Esophagus squamous epithelium (tissue), 5 donors: Measurements from ENCODE around the gene SMARCA4. TPM values are rescaled to one million over a fixed set of nuclear protein-coding genes. Genes with fewer than 3 reads are reported as not detected.

ENCODE experiments used
- DNase-seq: peaks from one replicate; lab custom pipeline; 2025; lab: John Stamatoyannopoulos, UW
- H3K27ac ChIP-seq, 4 donors: fragments of 200-600 bp; sonication (generic); one replicate each; pipeline ENCODE4 v1.5.1; 2016 to 2019; ENCODE audit warnings: mild to moderate bottlenecking in 1 of 4
- H3K27me3 ChIP-seq, 4 donors: fragments of 200-600 bp; sonication (generic); 1 replicate in 3 of 4; 2 replicates in 1 of 4; pipeline versions ENCODE4 v1.5.1 to v1.6.0; 2017 to 2021; ENCODE audit warnings: antibody characterized with exemption in 1 of 4
- H3K36me3 ChIP-seq, 3 donors: fragments of 200-600 bp; sonication (generic); one replicate each; pipeline ENCODE4 v1.5.1; 2016 to 2019
- H3K4me1 ChIP-seq, 3 donors: fragments of 200-600 bp; sonication (generic); one replicate each; pipeline ENCODE4 v1.5.1; 2017 to 2019
- H3K4me3 ChIP-seq, 4 donors: fragments of 200-600 bp; sonication (generic); 1 replicate in 3 of 4; 2 replicates in 1 of 4; pipeline ENCODE4 v1.5.1; 2016 to 2019; ENCODE audit warnings: mild to moderate bottlenecking in 2 of 4, moderate library complexity in 1 of 4
- H3K9me3 ChIP-seq, 3 donors: fragments of 200-600 bp; sonication (generic); one replicate each; pipeline ENCODE4 v1.5.1; 2016 to 2019
- POLR2A ChIP-seq, 4 donors: fragments of 450-650 bp; IDR thresholded peaks; one replicate each; pipeline ENCODE4 v1.6.1; 2017; ENCODE audit warnings: antibody characterized with exemption in 4 of 4, mild to moderate bottlenecking in 4 of 4, moderate library complexity in 3 of 4
- WGBS, 2 donors: methylation state at CpG; one replicate each; pipeline ENCODE4 v1.1.5; 2018; 5-methylcytosine and 5-hydroxymethylcytosine counted together
- intact Hi-C: fragments of 100-400 bp; cut with DNase I; formaldehyde crosslinking; loops from one replicate; pipeline ENCODE4 v1.15.0; 2022
- total RNA-seq, 4 donors: library from RNA; depleted of rRNA; stranded (reverse); fragments of >200 nt; gene quantifications; one replicate each; pipeline ENCODE4 v1.1.0, GENCODE V29; 2016
- TF ChIP-seq, protein P1 (sequence below), 6 experiments: fragments of 450-650 bp in 4 of 6; fragments of 200-600 bp in 2 of 6; sonication (generic) in 2 of 6; IDR thresholded peaks; one replicate each; pipeline ENCODE4 v1.5.1; 2016 to 2019; ENCODE audit warnings: antibody characterized with exemption in 6 of 6, mild to moderate bottlenecking in 4 of 6, moderate library complexity in 4 of 6
- donor health status: DM: yes; HTN: yes; CAD: no.

SMARCA4 gene
- total RNA-seq, 4 donors from 2014 or later, result 62.8 to 142 (median 93.4) TPM

DNA sequence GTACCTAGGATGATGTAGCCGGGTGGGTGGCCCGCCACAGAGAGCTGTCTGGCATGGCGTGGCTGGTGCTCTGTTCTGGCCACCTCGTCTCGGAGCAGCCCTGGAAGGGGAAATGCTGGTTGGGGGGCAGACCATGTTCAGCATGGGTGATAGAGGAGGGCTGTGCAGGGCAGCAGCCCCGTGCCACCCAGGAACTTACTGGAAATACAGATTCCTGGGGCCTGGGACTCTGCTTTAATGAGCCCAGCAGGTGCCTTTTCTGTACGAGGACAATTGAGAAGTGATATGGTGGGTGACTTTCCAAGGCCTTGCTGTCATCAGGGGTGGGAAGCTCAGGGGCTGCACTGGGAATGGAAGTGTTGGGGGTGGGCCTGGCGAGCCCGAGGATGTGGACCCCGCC is 24.7 kb downstream of the SMARCA4 start:
- WGBS, 2 donors, result 100% methylated on average over 2 to 3 of the region's 10 CpGs
- no peaks in the 10 kb centered on the region for H3K27me3 ChIP-seq
- intact Hi-C loops, result no loop called here
- DNase-seq, result no peak
- no peak overlapping the region for H3K27ac ChIP-seq
- H3K4me3 ChIP-seq, result no peak overlapping the region
- H3K4me1 ChIP-seq, result peaks cover 0 to 10% (median 0%) of the 10 kb centered on the region in 3 donors
- H3K36me3 ChIP-seq, result peaks cover 34 to 87% (median 49%) of the 10 kb centered on the region in 3 donors
- TF ChIP-seq, protein P1, sequence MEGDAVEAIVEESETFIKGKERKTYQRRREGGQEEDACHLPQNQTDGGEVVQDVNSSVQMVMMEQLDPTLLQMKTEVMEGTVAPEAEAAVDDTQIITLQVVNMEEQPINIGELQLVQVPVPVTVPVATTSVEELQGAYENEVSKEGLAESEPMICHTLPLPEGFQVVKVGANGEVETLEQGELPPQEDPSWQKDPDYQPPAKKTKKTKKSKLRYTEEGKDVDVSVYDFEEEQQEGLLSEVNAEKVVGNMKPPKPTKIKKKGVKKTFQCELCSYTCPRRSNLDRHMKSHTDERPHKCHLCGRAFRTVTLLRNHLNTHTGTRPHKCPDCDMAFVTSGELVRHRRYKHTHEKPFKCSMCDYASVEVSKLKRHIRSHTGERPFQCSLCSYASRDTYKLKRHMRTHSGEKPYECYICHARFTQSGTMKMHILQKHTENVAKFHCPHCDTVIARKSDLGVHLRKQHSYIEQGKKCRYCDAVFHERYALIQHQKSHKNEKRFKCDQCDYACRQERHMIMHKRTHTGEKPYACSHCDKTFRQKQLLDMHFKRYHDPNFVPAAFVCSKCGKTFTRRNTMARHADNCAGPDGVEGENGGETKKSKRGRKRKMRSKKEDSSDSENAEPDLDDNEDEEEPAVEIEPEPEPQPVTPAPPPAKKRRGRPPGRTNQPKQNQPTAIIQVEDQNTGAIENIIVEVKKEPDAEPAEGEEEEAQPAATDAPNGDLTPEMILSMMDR (IDR thresholded peaks at IDR 0.05), result no peak
- no peak for TF ChIP-seq POLR2A (IDR thresholded peaks at IDR 0.05)
- H3K9me3 ChIP-seq, result no peaks in the 10 kb centered on the region

DNA sequence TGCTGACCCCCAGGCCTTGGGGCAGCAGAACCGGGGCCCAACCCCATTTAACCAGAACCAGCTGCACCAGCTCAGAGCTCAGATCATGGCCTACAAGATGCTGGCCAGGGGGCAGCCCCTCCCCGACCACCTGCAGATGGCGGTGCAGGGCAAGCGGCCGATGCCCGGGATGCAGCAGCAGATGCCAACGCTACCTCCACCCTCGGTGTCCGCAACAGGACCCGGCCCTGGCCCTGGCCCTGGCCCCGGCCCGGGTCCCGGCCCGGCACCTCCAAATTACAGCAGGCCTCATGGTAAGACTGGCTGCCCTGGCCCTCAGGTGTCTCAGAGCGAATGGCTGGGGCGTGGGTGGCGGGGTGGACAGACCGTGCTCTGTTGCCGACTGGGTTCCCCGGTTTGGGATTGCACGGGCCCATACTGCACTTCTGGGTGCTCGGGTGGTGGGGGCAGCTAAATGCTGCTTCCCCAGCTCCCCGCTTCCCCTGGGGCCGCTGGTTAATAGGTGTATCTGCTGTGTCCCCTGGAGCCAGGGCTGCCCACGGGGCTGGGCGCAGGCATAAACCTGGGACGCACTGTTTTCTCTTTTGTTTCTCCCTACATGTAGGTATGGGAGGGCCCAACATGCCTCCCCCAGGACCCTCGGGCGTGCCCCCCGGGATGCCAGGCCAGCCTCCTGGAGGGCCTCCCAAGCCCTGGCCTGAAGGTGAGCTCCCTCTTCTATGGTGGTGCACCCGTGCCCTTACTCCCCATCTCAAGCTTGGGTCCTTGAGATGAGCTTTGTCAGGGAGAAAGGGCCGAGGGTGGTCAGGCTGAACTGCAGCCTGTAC is 25.7 kb downstream of the SMARCA4 start:
- Histone ChIP-seq H3K4me3 (no peak overlapping the region), H3K27me3 (no peaks in the 10 kb centered on the region), H3K27ac (no peak overlapping the region), H3K36me3 (peaks cover 43 to 89% (median 55%) of the 10 kb centered on the region in 3 donors), H3K9me3 (no peaks in the 10 kb centered on the region), H3K4me1 (no peaks in the 10 kb centered on the region)
- intact Hi-C loops, result no loop called here
- 87 to 97% methylated on average over 3 to 5 of the region's 32 CpGs for WGBS, 2 donors
- TF ChIP-seq POLR2A (IDR thresholded peaks at IDR 0.05), result no peak
- TF ChIP-seq, protein P1 (IDR thresholded peaks at IDR 0.05), result no peak
- DNase-seq, result no peak

DNA sequence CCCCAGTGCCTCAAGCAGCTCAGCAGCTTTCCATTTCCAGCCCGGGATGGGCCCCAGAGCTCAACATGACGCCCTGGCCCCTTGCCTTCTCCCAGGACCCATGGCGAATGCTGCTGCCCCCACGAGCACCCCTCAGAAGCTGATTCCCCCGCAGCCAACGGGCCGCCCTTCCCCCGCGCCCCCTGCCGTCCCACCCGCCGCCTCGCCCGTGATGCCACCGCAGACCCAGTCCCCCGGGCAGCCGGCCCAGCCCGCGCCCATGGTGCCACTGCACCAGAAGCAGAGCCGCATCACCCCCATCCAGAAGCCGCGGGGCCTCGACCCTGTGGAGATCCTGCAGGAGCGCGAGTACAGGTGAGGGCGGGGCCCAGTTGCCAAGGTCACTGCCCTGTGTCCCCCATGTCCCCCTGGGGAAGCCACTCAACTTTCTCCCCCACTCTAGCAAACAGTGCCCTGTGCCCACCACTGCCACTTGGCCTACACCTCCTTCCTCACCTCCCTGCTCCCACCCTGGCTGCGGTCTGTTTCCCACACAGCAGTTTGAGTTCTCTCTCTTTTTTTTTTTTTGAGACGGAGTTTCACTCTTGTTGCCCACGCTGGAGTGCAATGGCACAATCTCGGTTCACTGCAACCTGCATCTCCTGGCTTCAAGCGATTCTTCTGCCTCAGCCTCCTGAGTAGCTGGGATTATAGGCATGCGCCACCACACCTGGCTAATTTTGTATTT is 26.9 kb downstream of the SMARCA4 start:
- intact Hi-C loops, result no loop called here
- Histone ChIP-seq H3K27me3 (no peaks in the 10 kb centered on the region), H3K4me3 (no peak overlapping the region), H3K27ac (no peak overlapping the region), H3K9me3 (no peaks in the 10 kb centered on the region), H3K36me3 (peaks cover 43 to 96% (median 55%) of the 10 kb centered on the region in 3 donors), H3K4me1 (no peaks in the 10 kb centered on the region)
- DNase-seq, result no peak
- WGBS, 2 donors, result 92 to 95% methylated on average over 8 to 12 of the region's 32 CpGs
- TF ChIP-seq, protein P1 (IDR thresholded peaks at IDR 0.05), result no peak
- no peak for TF ChIP-seq POLR2A (IDR thresholded peaks at IDR 0.05)

DNA sequence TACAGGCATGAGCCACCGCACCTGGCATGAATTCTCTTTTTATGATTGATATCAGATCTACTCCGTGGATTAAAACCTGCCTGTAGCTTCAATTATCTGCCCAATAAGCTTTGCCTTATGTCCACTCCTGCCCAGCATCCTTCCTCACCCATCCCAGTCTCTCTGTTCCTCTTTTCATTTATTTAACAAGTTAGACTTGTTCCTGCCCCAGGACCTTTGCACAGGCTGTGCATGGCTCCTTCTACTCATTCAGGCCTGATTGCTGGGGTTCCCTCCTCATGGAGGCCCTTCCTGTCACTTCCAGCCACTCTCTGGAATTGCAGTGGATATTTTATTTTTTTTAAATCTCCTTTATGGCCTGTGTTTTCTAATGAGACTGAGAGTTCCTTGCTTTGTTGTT is 27.6 kb downstream of the SMARCA4 start:
- Histone ChIP-seq H3K27ac (no peak overlapping the region), H3K4me1 (no peaks in the 10 kb centered on the region), H3K9me3 (no peaks in the 10 kb centered on the region), H3K4me3 (no peak overlapping the region), H3K36me3 (peaks cover 43 to 100% (median 55%) of the 10 kb centered on the region in 3 donors), H3K27me3 (no peaks in the 10 kb centered on the region)
- WGBS, 2 donors, result 86 to 88% methylated on average over 2 of the region's 2 CpGs
- DNase-seq, result no peak
- TF ChIP-seq POLR2A (IDR thresholded peaks at IDR 0.05), result no peak
- TF ChIP-seq, protein P1 (IDR thresholded peaks at IDR 0.05), result no peak
- intact Hi-C loops, result no loop called here

DNA sequence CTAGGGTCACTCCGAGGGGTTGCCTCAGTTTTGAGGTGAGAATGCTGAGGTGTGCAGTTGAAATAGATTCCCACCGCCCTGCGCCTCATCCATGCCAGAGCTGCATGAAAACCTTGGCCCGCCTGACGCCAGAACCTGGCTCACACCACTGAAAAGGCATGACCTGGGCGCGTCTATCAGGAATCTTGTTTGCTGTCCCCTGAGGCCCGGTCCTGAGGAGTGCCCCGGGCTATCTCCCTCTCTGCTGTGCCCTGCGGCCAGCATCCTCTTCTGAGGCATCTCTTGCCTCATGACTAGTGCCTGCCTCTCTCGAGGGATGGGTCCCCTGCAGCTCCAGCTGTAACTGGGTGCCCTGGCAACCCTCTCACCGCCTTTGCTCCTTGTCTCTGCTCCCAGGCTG is 28.1 kb downstream of the SMARCA4 start:
- Histone ChIP-seq H3K4me1 (no peaks in the 10 kb centered on the region), H3K36me3 (peaks cover 43 to 100% (median 55%) of the 10 kb centered on the region in 3 donors), H3K4me3 (no peak overlapping the region), H3K9me3 (no peaks in the 10 kb centered on the region), H3K27me3 (no peaks in the 10 kb centered on the region), H3K27ac (no peak overlapping the region)
- intact Hi-C loops, result no loop called here
- no peak for DNase-seq
- 79% methylated on average over 12 of the region's 12 CpGs; no CpG with 5 or more reads in 1 of the 2 donors for WGBS, 2 donors
- no peak for TF ChIP-seq POLR2A (IDR thresholded peaks at IDR 0.05)
- TF ChIP-seq, protein P1 (IDR thresholded peaks at IDR 0.05), result no peak
